ENCODE results near the gene CHN2. TPM values are rescaled to one million over a fixed set of nuclear protein-coding genes. Genes with fewer than 3 reads are reported as not detected.

Gene CHN2
- total and polyA plus RNA-seq, 2 donors (not counting 1 experiment from before 2014, with no cell fraction given), result 0.86 to 1.4 TPM

DNA sequence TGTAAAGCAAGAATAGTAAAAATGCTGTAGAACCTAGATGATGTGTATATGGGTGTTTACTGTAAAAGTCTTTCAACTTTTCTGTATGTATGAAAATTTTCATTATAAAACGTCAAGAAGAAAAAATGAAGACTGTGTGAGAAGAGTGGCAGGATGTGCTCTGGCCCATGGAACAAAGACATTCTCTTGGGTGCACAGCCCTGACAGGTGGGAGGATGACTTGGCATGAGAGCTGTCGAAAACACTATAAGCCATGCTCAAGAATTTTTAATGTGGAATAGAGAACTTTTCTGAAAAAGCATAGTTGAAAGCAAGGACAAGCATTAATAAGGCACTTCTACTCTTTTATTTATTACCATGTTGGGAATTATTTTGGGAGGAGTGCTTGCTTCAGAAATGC lies 185.0 kb downstream of the CHN2 start:
- no peak overlapping the region for H3K27ac Mint-ChIP-seq
- Histone ChIP-seq H3K4me2 (replicated peaks; ENCODE audit: low read depth, low read length, poor library complexity, severe bottlenecking) (no peak overlapping the region), H3K79me2 (ENCODE audit: control insufficient read depth, insufficient read depth, low read length) (no peaks in the 10 kb centered on the region), H3K4me1 (ENCODE audit: control insufficient read depth in 2 of 2, insufficient read depth in 2 of 2, low read length in 2 of 2) (no peaks in the 10 kb centered on the region), H3K27ac (ENCODE audit: low read length in 2 of 2) (no peak overlapping the region), H3K36me3 (replicated peaks in 1 of 2; ENCODE audit: control extremely low read depth in 1 of 2, control insufficient read depth in 1 of 2, extremely low read depth in 1 of 2, insufficient read depth in 2 of 2, low read length in 1 of 2) (no peaks in the 10 kb centered on the region), H3K27me3 (replicated peaks in 1 of 4; ENCODE audit: control extremely low read depth in 1 of 4, control insufficient read depth in 3 of 4, insufficient read depth in 4 of 4, low read length in 3 of 4) (peaks cover 0 to 2% (median 0%) of the 10 kb centered on the region in 4 experiments), H3K4me3 (ENCODE audit: control extremely low read depth in 1 of 5, extremely low read depth in 1 of 5, insufficient read depth in 1 of 5, low read depth in 2 of 5, low read length in 4 of 5) (no peak overlapping the region), H3K9me3 (ENCODE audit: control extremely low read depth in 1 of 3, control insufficient read depth in 2 of 3, insufficient read depth in 1 of 3, low read length in 2 of 3) (no peaks in the 10 kb centered on the region), H4K20me1 (ENCODE audit: control insufficient read depth, insufficient read depth, low read length, poor library complexity, severe bottlenecking) (no peaks in the 10 kb centered on the region), H2AFZ (ENCODE audit: insufficient read depth, low read depth, low read length, poor library complexity, severe bottlenecking) (no peak overlapping the region), H3K9ac (ENCODE audit: low read length) (no peak overlapping the region)
- no peaks in the 10 kb centered on the region for H3K9me3 Mint-ChIP-seq (ENCODE audit: insufficient read depth)
- CTCF ChIA-PET, result no interaction called here
- no peak for ATAC-seq (ENCODE audit: low read depth)
- H3K27me3 Mint-ChIP-seq, result peaks cover 16% of the 10 kb centered on the region
- TF ChIP-seq EZH2 (IDR thresholded peaks at IDR 0.05; ENCODE audit: borderline replicate concordance, insufficient read depth, low read depth, low read length, poor library complexity, severe bottlenecking), result no peak
- TF ChIP-seq, protein P1, sequence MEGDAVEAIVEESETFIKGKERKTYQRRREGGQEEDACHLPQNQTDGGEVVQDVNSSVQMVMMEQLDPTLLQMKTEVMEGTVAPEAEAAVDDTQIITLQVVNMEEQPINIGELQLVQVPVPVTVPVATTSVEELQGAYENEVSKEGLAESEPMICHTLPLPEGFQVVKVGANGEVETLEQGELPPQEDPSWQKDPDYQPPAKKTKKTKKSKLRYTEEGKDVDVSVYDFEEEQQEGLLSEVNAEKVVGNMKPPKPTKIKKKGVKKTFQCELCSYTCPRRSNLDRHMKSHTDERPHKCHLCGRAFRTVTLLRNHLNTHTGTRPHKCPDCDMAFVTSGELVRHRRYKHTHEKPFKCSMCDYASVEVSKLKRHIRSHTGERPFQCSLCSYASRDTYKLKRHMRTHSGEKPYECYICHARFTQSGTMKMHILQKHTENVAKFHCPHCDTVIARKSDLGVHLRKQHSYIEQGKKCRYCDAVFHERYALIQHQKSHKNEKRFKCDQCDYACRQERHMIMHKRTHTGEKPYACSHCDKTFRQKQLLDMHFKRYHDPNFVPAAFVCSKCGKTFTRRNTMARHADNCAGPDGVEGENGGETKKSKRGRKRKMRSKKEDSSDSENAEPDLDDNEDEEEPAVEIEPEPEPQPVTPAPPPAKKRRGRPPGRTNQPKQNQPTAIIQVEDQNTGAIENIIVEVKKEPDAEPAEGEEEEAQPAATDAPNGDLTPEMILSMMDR (IDR thresholded peaks at IDR 0.05), result no peak
- POLR2A ChIA-PET, result no interaction called here
- no peak for DNase-seq
- intact Hi-C loops (cut with micrococcal nuclease), result no loop called here
- WGBS (ENCODE audit: insufficient coverage), result 100% methylated on average over 1 of the region's 2 CpGs
- no peak overlapping the region for H3K4me3 Mint-ChIP-seq
- H3K4me1 Mint-ChIP-seq, result no peaks in the 10 kb centered on the region

DNA sequence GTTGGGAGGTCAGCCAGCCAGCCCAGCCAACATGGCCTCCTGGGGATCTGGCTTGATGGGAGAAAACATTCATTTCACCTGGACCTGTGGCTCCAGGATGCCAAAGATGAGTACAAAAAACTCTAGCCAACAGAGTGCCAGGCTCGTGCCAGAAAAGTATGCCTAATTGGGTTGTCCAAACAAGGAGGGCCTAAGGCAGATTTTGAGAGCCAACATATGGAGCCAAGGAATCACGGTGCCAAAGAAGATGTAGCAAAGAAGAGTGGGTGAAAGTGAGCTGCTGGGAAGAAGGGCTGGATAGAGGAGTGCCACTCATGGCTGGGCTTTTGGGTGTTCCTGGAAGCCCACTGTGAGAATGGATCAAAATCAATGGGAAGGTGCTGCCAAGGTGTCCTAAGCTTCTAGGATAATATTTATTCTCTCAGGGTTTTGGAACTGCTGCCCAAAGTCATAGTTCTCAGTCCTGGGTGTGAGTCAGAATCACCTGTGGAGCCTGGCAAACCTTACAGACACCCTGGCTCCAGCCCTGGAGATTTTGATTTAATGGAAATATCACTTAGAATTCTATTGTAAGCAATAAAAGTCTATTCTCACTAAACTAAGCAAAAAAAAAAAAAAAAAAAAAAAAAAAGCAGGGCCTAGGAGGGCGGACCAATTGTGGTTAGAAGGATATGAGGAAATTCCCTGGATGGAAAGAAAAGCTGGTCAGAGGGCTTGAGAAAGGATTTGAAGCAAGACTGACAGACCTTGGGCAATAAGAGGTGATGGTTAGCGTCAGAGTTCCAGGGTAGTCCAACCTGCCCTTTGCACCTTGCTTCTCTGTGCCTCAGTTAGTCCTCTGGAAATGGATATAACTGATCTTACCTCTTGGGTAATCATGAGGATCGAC lies 186.9 kb downstream of the CHN2 start:
- no peaks in the 10 kb centered on the region for H3K9me3 ChIP-seq (ENCODE audit: control extremely low read depth in 1 of 3, control insufficient read depth in 2 of 3, insufficient read depth in 1 of 3, low read length in 2 of 3)
- POLR2A ChIA-PET, result no interaction called here
- no peaks in the 10 kb centered on the region for H3K36me3 ChIP-seq (replicated peaks in 1 of 2; ENCODE audit: control extremely low read depth in 1 of 2, control insufficient read depth in 1 of 2, extremely low read depth in 1 of 2, insufficient read depth in 2 of 2, low read length in 1 of 2)
- CTCF ChIA-PET, result no interaction called here
- 94% methylated on average over 4 of the region's 5 CpGs for WGBS (ENCODE audit: insufficient coverage)
- H3K9ac ChIP-seq (ENCODE audit: low read length), result no peak overlapping the region
- TF ChIP-seq, protein P1 (IDR thresholded peaks at IDR 0.05), result no peak
- TF ChIP-seq EZH2 (IDR thresholded peaks at IDR 0.05; ENCODE audit: borderline replicate concordance, insufficient read depth, low read depth, low read length, poor library complexity, severe bottlenecking), result no peak
- Mint-ChIP-seq H3K4me3 (no peak overlapping the region), H3K27me3 (peaks cover 16% of the 10 kb centered on the region), H3K4me1 (no peaks in the 10 kb centered on the region), H3K9me3 (ENCODE audit: insufficient read depth) (no peaks in the 10 kb centered on the region), H3K27ac (no peak overlapping the region)
- H3K4me3 ChIP-seq (ENCODE audit: control extremely low read depth in 1 of 5, extremely low read depth in 1 of 5, insufficient read depth in 1 of 5, low read depth in 2 of 5, low read length in 4 of 5), result no peak overlapping the region
- no peaks in the 10 kb centered on the region for H4K20me1 ChIP-seq (ENCODE audit: control insufficient read depth, insufficient read depth, low read length, poor library complexity, severe bottlenecking)
- H3K27ac ChIP-seq (ENCODE audit: low read length in 2 of 2), result no peak overlapping the region
- peaks cover 0 to 2% (median 0%) of the 10 kb centered on the region in 4 experiments for H3K27me3 ChIP-seq (replicated peaks in 1 of 4; ENCODE audit: control extremely low read depth in 1 of 4, control insufficient read depth in 3 of 4, insufficient read depth in 4 of 4, low read length in 3 of 4)
- no peak overlapping the region for H2AFZ ChIP-seq (ENCODE audit: insufficient read depth, low read depth, low read length, poor library complexity, severe bottlenecking)
- intact Hi-C loops (cut with micrococcal nuclease), result no loop called here
- H3K4me1 ChIP-seq (ENCODE audit: control insufficient read depth in 2 of 2, insufficient read depth in 2 of 2, low read length in 2 of 2), result no peaks in the 10 kb centered on the region
- H3K79me2 ChIP-seq (ENCODE audit: control insufficient read depth, insufficient read depth, low read length), result no peaks in the 10 kb centered on the region
- DNase-seq, result no peak
- no peak overlapping the region for H3K4me2 ChIP-seq (replicated peaks; ENCODE audit: low read depth, low read length, poor library complexity, severe bottlenecking)
- ATAC-seq (ENCODE audit: low read depth), result no peak

Measured in B cell (primary cell).